Neural progenitor cell (in vitro differentiated cells): ENCODE measurements around the gene TUB. TPM values are rescaled to one million over a fixed set of nuclear protein-coding genes. Genes with fewer than 3 reads are reported as not detected.

Source experiments
- DNase-seq: peaks from one replicate; pipeline ENCODE4 v3.0.0-alpha.2; 2016; ENCODE audit warnings: low spot score
- H2AFZ ChIP-seq: fragments of 200-600 bp; sonication (generic); replicated peaks from 2 replicates; pipeline ENCODE4 v1.6.1; 2016; ENCODE audit warnings: antibody characterized with exemption
- H3F3A ChIP-seq: fragments of 200-600 bp; sonication (generic); 2 replicates; pipeline ENCODE4 v1.6.1; 2016; ENCODE audit warnings: antibody characterized with exemption, low read depth
- H3K27ac ChIP-seq: fragments of 200-600 bp; sonication (generic); 2 replicates; pipeline ENCODE4 v1.5.1; 2016; ENCODE audit warnings: mild to moderate bottlenecking
- H3K27me3 ChIP-seq: fragments of 200-600 bp; sonication (generic); 2 replicates; pipeline ENCODE4 v1.6.1; 2016; ENCODE audit warnings: mild to moderate bottlenecking, moderate library complexity
- H3K36me3 ChIP-seq: fragments of 200-600 bp; sonication (generic); 2 replicates; pipeline ENCODE4 v1.5.1; 2016
- H3K4me1 ChIP-seq: fragments of 200-600 bp; sonication (generic); 2 replicates; pipeline ENCODE4 v1.6.1; 2016; ENCODE audit warnings: mixed run types
- H3K4me2 ChIP-seq: fragments of 200-600 bp; sonication (generic); 2 replicates; pipeline ENCODE4 v1.6.1; 2016
- H3K4me3 ChIP-seq: fragments of 200-600 bp; sonication (generic); 2 replicates; pipeline ENCODE4 v1.5.1; 2016
- H3K79me2 ChIP-seq: fragments of 200-600 bp; sonication (generic); 2 replicates; pipeline ENCODE4 v1.6.1; 2016; ENCODE audit warnings: low read depth
- H3K9ac ChIP-seq: fragments of 200-600 bp; sonication (generic); 2 replicates; pipeline ENCODE4 v1.6.1; 2016
- H3K9me3 ChIP-seq: fragments of 200-600 bp; sonication (generic); 2 replicates; pipeline ENCODE4 v1.5.1; 2016; ENCODE audit warnings: low read depth
- H4K20me1 ChIP-seq: fragments of 200-600 bp; sonication (generic); 2 replicates; pipeline ENCODE4 v1.6.1; 2016; ENCODE audit warnings: low read depth
- H3K27ac Mint-ChIP-seq: 3 replicates; pipeline ENCODE4 v1.8.0; 2021; ENCODE audit warnings: mixed read lengths
- H3K27me3 Mint-ChIP-seq: 2 replicates; pipeline ENCODE4 v1.8.0; 2022; ENCODE audit warnings: low read depth, mild to moderate bottlenecking, inconsistent platforms, moderate library complexity, mixed read lengths; ENCODE audit not compliant: insufficient read depth
- H3K36me3 Mint-ChIP-seq: 3 replicates; pipeline ENCODE4 v1.8.0; 2021; ENCODE audit warnings: mixed read lengths
- H3K4me1 Mint-ChIP-seq: 3 replicates; pipeline ENCODE4 v1.8.0; 2021; ENCODE audit warnings: mixed read lengths
- H3K4me3 Mint-ChIP-seq: 3 replicates; pipeline ENCODE4 v1.8.0; 2021; ENCODE audit warnings: mild to moderate bottlenecking, moderate library complexity, mixed read lengths
- H3K9me3 Mint-ChIP-seq: 3 replicates; pipeline ENCODE4 v1.8.0; 2020; ENCODE audit warnings: mixed read lengths
- EZH2 ChIP-seq: fragments of 200-600 bp; sonication (generic); IDR thresholded peaks from 2 replicates; pipeline ENCODE4 v1.6.1; 2017; ENCODE audit warnings: antibody characterized with exemption, mild to moderate bottlenecking, moderate library complexity
- EZH2phosphoT487 ChIP-seq: fragments of 200-600 bp; sonication (generic); IDR thresholded peaks from 2 replicates; pipeline ENCODE4 v1.6.1; 2017; ENCODE audit warnings: antibody characterized with exemption
- total RNA-seq: library from RNA; depleted of rRNA; stranded (reverse); fragments of >200 nt; gene quantifications from 2 replicates; pipeline ENCODE4 v1.2.3, GENCODE V29; 2015; ENCODE audit warnings: low replicate concordance
- TF ChIP-seq, protein P1 (sequence below): fragments of 200-600 bp; sonication (generic); IDR thresholded peaks from 2 replicates; pipeline ENCODE4 v1.5.1; 2017; ENCODE audit warnings: antibody characterized with exemption, mild to moderate bottlenecking

TUB gene
- total RNA-seq, 1 donor from 2014 or later = 28.7 TPM

DNA sequence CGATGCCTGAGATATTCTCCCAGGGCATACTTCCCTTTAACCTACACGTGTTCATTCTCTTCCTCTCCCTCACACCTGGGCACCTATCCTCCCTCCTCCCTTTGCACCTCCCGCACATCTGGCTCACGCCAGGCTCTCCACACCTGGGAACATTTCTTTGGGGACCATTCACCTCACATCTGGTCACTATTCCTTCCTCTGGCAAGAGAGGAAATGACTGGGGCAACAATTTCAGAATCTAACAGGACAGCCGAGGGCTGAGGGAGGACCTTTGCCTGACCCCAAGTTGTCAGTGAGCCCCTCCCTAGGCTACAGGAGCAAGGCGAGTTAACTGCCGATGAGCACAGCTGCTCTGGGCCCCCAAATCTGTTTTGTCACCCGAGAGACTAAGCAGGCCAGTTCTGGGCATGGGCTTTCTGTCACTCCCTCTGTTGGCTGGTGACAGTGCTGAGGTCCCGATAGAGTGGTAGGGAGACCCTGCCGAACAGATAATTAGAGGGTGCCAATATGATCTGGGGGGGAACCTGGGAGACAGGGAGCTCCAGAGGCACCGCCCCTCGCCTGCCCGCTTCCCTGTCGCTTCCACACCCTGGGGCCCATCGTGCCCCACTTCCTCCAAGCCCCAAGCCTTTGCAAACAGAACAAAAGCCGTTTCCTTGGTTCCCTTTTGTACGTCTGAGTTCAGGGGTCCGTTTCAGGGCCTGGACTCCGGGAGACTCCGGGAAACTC lies 48.3 kb upstream of the TUB start:
- H3K79me2 ChIP-seq = no peaks in the 10 kb centered on the region
- H2AFZ ChIP-seq = peak overlapping the region; percentile 72
- Mint-ChIP-seq H3K36me3 (no peaks in the 10 kb centered on the region), H3K27me3 (no peaks in the 10 kb centered on the region), H3K4me3 (no peak overlapping the region), H3K27ac (peak overlapping the region; percentile 77), H3K9me3 (peaks cover under 1% of the 10 kb centered on the region), H3K4me1 (peaks cover 25% of the 10 kb centered on the region)
- H3K4me2 ChIP-seq = peak overlapping the region; percentile 70
- H3K27me3 ChIP-seq = peaks cover 18% of the 10 kb centered on the region
- no peak overlapping the region for H3K4me3 ChIP-seq
- H3K9ac ChIP-seq = no peak overlapping the region
- H3K9me3 ChIP-seq = no peaks in the 10 kb centered on the region
- peaks cover 4% of the 10 kb centered on the region for H3K4me1 ChIP-seq
- H3K27ac ChIP-seq = no peak overlapping the region
- H3F3A ChIP-seq = no peaks in the 10 kb centered on the region
- TF ChIP-seq EZH2 (no peak), EZH2phosphoT487 (no peak)
- TF ChIP-seq, protein P1, sequence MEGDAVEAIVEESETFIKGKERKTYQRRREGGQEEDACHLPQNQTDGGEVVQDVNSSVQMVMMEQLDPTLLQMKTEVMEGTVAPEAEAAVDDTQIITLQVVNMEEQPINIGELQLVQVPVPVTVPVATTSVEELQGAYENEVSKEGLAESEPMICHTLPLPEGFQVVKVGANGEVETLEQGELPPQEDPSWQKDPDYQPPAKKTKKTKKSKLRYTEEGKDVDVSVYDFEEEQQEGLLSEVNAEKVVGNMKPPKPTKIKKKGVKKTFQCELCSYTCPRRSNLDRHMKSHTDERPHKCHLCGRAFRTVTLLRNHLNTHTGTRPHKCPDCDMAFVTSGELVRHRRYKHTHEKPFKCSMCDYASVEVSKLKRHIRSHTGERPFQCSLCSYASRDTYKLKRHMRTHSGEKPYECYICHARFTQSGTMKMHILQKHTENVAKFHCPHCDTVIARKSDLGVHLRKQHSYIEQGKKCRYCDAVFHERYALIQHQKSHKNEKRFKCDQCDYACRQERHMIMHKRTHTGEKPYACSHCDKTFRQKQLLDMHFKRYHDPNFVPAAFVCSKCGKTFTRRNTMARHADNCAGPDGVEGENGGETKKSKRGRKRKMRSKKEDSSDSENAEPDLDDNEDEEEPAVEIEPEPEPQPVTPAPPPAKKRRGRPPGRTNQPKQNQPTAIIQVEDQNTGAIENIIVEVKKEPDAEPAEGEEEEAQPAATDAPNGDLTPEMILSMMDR = no peak
- no peaks in the 10 kb centered on the region for H4K20me1 ChIP-seq
- DNase-seq = no peak
- H3K36me3 ChIP-seq = no peaks in the 10 kb centered on the region

DNA sequence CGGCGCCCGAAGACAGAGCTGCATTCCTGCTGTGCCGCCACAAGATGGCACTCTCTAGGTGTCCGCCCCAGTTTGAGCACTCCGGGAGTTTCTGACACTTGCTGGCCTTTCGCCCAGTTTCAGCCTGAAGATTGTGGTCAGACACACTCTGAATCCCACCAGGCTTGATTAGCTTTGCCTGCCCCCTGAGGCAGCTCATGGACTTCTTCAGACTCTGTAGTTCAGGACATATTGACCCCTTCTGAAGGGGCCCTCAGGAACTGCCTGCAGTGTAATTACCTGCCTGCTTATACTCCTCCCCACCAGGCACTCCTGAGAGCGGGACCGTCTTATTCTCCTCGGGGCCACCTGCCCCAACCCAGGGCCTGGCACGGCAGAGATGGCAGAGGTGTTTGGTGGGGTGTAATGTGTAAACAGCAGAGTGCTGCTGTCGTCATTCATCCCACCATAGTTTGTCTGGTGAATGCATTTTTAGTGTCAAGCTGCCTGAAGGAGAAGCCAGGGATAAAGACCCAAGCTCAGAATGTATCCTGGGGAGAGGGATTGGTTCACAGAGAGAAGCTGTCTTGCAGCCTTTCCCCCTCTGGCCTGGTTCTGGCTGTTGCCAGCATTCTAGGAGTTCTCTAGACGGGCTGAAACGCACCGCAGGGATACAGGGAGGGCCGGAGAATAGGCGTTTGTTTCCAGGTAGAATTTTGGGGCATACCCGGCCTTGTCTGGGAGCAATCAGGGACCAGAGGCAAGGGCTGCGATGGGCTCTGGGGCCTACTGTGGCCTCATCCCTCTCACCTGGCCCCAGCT lies 47.5 kb upstream of the TUB start:
- Mint-ChIP-seq H3K9me3 (peaks cover 3% of the 10 kb centered on the region), H3K4me1 (peaks cover 33% of the 10 kb centered on the region), H3K36me3 (no peaks in the 10 kb centered on the region), H3K27ac (peak overlapping the region; percentile 77), H3K4me3 (no peak overlapping the region), H3K27me3 (peaks cover 2% of the 10 kb centered on the region)
- Histone ChIP-seq H3K79me2 (no peaks in the 10 kb centered on the region), H3K9ac (no peak overlapping the region), H3K9me3 (no peaks in the 10 kb centered on the region), H3K36me3 (no peaks in the 10 kb centered on the region), H3K27me3 (peaks cover 18% of the 10 kb centered on the region), H3K4me2 (no peak overlapping the region), H4K20me1 (no peaks in the 10 kb centered on the region), H3F3A (no peaks in the 10 kb centered on the region), H3K4me1 (peaks cover 4% of the 10 kb centered on the region), H3K27ac (no peak overlapping the region), H2AFZ (no peak overlapping the region), H3K4me3 (no peak overlapping the region)
- peak; percentile 86 for DNase-seq
- TF ChIP-seq, protein P1 = peak; percentile 85
- no peak for TF ChIP-seq EZH2

DNA sequence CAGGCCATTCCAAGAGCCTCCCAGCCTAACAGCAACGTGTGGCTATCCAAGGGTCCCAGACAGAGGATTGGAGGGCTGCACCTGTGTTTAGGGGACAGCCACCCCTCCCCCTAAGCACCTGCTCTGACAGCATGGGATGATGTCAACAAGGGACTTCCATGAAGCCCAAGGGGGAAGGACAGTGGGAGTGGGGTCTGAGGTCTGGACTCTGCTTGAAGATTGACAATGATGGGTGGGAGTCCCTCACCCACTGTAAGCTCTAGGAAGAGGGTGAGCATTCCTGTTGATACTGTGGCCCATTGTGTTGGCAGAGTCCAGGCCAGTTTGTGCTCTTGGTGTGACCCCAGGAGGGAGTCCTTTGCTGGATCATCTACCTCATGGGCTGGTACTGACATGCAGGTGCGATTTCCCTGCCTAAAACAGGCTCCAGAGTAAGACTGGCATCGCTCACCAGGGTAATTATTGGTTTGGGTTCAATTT lies 46.9 kb upstream of the TUB start:
- no peak overlapping the region for H3K27ac Mint-ChIP-seq
- H3K36me3 Mint-ChIP-seq = no peaks in the 10 kb centered on the region
- no peaks in the 10 kb centered on the region for H4K20me1 ChIP-seq
- H3K27me3 ChIP-seq = peaks cover 18% of the 10 kb centered on the region
- H3K4me2 ChIP-seq = no peak overlapping the region
- H3K4me3 ChIP-seq = no peak overlapping the region
- no peaks in the 10 kb centered on the region for H3K79me2 ChIP-seq
- no peak overlapping the region for H2AFZ ChIP-seq
- TF ChIP-seq EZH2 = no peak
- TF ChIP-seq EZH2phosphoT487 = no peak
- TF ChIP-seq, protein P1 = no peak
- no peak for DNase-seq
- no peak overlapping the region for H3K9ac ChIP-seq
- H3K9me3 ChIP-seq = no peaks in the 10 kb centered on the region
- peaks cover 38% of the 10 kb centered on the region for H3K4me1 Mint-ChIP-seq
- no peaks in the 10 kb centered on the region for H3K36me3 ChIP-seq
- peaks cover 3% of the 10 kb centered on the region for H3K9me3 Mint-ChIP-seq
- H3F3A ChIP-seq = no peaks in the 10 kb centered on the region
- peaks cover 5% of the 10 kb centered on the region for H3K27me3 Mint-ChIP-seq
- peaks cover 4% of the 10 kb centered on the region for H3K4me1 ChIP-seq
- no peak overlapping the region for H3K27ac ChIP-seq
- no peak overlapping the region for H3K4me3 Mint-ChIP-seq
